Measurements from ENCODE around the gene SCRN1.

SCRN1 gene

GRCh38 chr7:29919790-29920189, 69.8 kb downstream of the SCRN1 start:
- H3K9ac ChIP-seq (ENCODE audit: low read length) = no peak overlapping the region
- H2BK5ac ChIP-seq (ENCODE audit: low read depth, low read length, poor library complexity, severe bottlenecking) = no peak overlapping the region
- H2AK5ac ChIP-seq (ENCODE audit: low read length, severe bottlenecking) = no peak overlapping the region
- no peak overlapping the region for H2BK12ac ChIP-seq (ENCODE audit: low read length in 2 of 2)
- H3K27ac ChIP-seq (ENCODE audit: low read length, poor library complexity, severe bottlenecking) = no peak overlapping the region
- no peak overlapping the region for H3K18ac ChIP-seq (ENCODE audit: low read depth in 1 of 2, low read length in 2 of 2)
- H2BK120ac ChIP-seq (ENCODE audit: low read depth, low read length) = no peak overlapping the region
- no peaks in the 10 kb centered on the region for H3K9me3 ChIP-seq (ENCODE audit: control insufficient read depth, low read length)
- no peak overlapping the region for H4K8ac ChIP-seq (ENCODE audit: low read length)
- no peak overlapping the region for H2AFZ ChIP-seq (ENCODE audit: low read depth, low read length)
- H3K14ac ChIP-seq (ENCODE audit: low read length in 2 of 2) = no peak overlapping the region
- H3K79me1 ChIP-seq (replicated peaks; ENCODE audit: low read length, poor library complexity, severe bottlenecking) = peaks cover 8% of the 10 kb centered on the region
- H3K23ac ChIP-seq (ENCODE audit: low read length in 2 of 2) = no peak overlapping the region
- H3K4ac ChIP-seq (ENCODE audit: low read depth in 1 of 2, low read length in 2 of 2) = no peak overlapping the region
- no peak overlapping the region for H4K91ac ChIP-seq (ENCODE audit: low read length)
- DNase-seq = no peak
- no peaks in the 10 kb centered on the region for H3K27me3 ChIP-seq (ENCODE audit: control insufficient read depth in 1 of 2, insufficient read depth in 1 of 2, low read length in 2 of 2)
- peaks cover 29 to 67% of the 10 kb centered on the region in 2 experiments for H3K36me3 ChIP-seq (ENCODE audit: control insufficient read depth in 1 of 2, insufficient read depth in 2 of 2, low read depth in 1 of 2, low read length in 2 of 2)
- H3K4me2 ChIP-seq (ENCODE audit: low read length, poor library complexity, severe bottlenecking) = no peak overlapping the region
- no peak overlapping the region for H3K4me3 ChIP-seq (ENCODE audit: insufficient read depth in 1 of 2, low read depth in 1 of 2, low read length in 2 of 2)
- 98% methylated on average over 3 of the region's 5 CpGs for WGBS
- no peak overlapping the region for H2BK15ac ChIP-seq (ENCODE audit: low read depth, poor library complexity, severe bottlenecking)
- H3K4me1 ChIP-seq (ENCODE audit: control insufficient read depth, insufficient read depth, low read depth, low read length) = peaks cover 20% of the 10 kb centered on the region

- Histone ChIP-seq H3K4me3 (ENCODE audit: insufficient read depth in 1 of 2, low read depth in 1 of 2, low read length in 2 of 2) (no peak overlapping the region), H3K27me3 (ENCODE audit: control insufficient read depth in 1 of 2, insufficient read depth in 1 of 2, low read length in 2 of 2) (no peaks in the 10 kb centered on the region), H3K4me1 (ENCODE audit: control insufficient read depth, insufficient read depth, low read depth, low read length) (peaks cover 14% of the 10 kb centered on the region), H4K8ac (ENCODE audit: low read length) (no peak overlapping the region), H2BK15ac (ENCODE audit: low read depth, poor library complexity, severe bottlenecking) (no peak overlapping the region), H3K4ac (ENCODE audit: low read depth in 1 of 2, low read length in 2 of 2) (no peak overlapping the region), H3K18ac (ENCODE audit: low read depth in 1 of 2, low read length in 2 of 2) (no peak overlapping the region), H3K36me3 (ENCODE audit: control insufficient read depth in 1 of 2, insufficient read depth in 2 of 2, low read depth in 1 of 2, low read length in 2 of 2) (peaks cover 20 to 57% of the 10 kb centered on the region in 2 experiments), H2AK5ac (ENCODE audit: low read length, severe bottlenecking) (no peak overlapping the region), H2BK12ac (ENCODE audit: low read length in 2 of 2) (no peak overlapping the region), H4K91ac (ENCODE audit: low read length) (no peak overlapping the region), H3K14ac (ENCODE audit: low read length in 2 of 2) (no peak overlapping the region), H3K27ac (ENCODE audit: low read length, poor library complexity, severe bottlenecking) (no peak overlapping the region), H3K9me3 (ENCODE audit: control insufficient read depth, low read length) (no peaks in the 10 kb centered on the region), H2BK5ac (ENCODE audit: low read depth, low read length, poor library complexity, severe bottlenecking) (no peak overlapping the region), H3K4me2 (ENCODE audit: low read length, poor library complexity, severe bottlenecking) (no peak overlapping the region), H3K9ac (ENCODE audit: low read length) (no peak overlapping the region), H3K23ac (ENCODE audit: low read length in 2 of 2) (no peak overlapping the region), H2AFZ (ENCODE audit: low read depth, low read length) (no peak overlapping the region), H3K79me1 (replicated peaks; ENCODE audit: low read length, poor library complexity, severe bottlenecking) (peaks cover 8% of the 10 kb centered on the region), H2BK120ac (ENCODE audit: low read depth, low read length) (no peak overlapping the region)
- 97% methylated on average over 4 of the region's 4 CpGs for WGBS
- no peak for DNase-seq
These were observed 70.8 kb downstream of the SCRN1 start for GRCh38 chr7:29918850-29919249.

GRCh38 chr7:29917641-29918040, 72.0 kb downstream of the SCRN1 start:
- WGBS = 97% methylated on average over 4 of the region's 4 CpGs
- Histone ChIP-seq H3K4me3 (ENCODE audit: insufficient read depth in 1 of 2, low read depth in 1 of 2, low read length in 2 of 2) (no peak overlapping the region), H3K23ac (ENCODE audit: low read length in 2 of 2) (no peak overlapping the region), H3K4me1 (ENCODE audit: control insufficient read depth, insufficient read depth, low read depth, low read length) (peaks cover 13% of the 10 kb centered on the region), H2BK5ac (ENCODE audit: low read depth, low read length, poor library complexity, severe bottlenecking) (no peak overlapping the region), H3K36me3 (ENCODE audit: control insufficient read depth in 1 of 2, insufficient read depth in 2 of 2, low read depth in 1 of 2, low read length in 2 of 2) (peaks cover 13 to 45% of the 10 kb centered on the region in 2 experiments), H2BK12ac (ENCODE audit: low read length in 2 of 2) (no peak overlapping the region), H3K27me3 (ENCODE audit: control insufficient read depth in 1 of 2, insufficient read depth in 1 of 2, low read length in 2 of 2) (no peaks in the 10 kb centered on the region), H3K27ac (ENCODE audit: low read length, poor library complexity, severe bottlenecking) (no peak overlapping the region), H3K4me2 (ENCODE audit: low read length, poor library complexity, severe bottlenecking) (no peak overlapping the region), H3K9me3 (ENCODE audit: control insufficient read depth, low read length) (no peaks in the 10 kb centered on the region), H4K91ac (ENCODE audit: low read length) (no peak overlapping the region), H2AFZ (ENCODE audit: low read depth, low read length) (no peak overlapping the region), H2BK120ac (ENCODE audit: low read depth, low read length) (no peak overlapping the region), H3K14ac (ENCODE audit: low read length in 2 of 2) (no peak overlapping the region), H3K79me1 (replicated peaks; ENCODE audit: low read length, poor library complexity, severe bottlenecking) (peaks cover 6% of the 10 kb centered on the region), H2BK15ac (ENCODE audit: low read depth, poor library complexity, severe bottlenecking) (no peak overlapping the region), H3K4ac (ENCODE audit: low read depth in 1 of 2, low read length in 2 of 2) (no peak overlapping the region), H2AK5ac (ENCODE audit: low read length, severe bottlenecking) (no peak overlapping the region), H3K18ac (ENCODE audit: low read depth in 1 of 2, low read length in 2 of 2) (no peak overlapping the region), H3K9ac (ENCODE audit: low read length) (no peak overlapping the region), H4K8ac (ENCODE audit: low read length) (no peak overlapping the region)
- DNase-seq = no peak

- Histone ChIP-seq H3K14ac (ENCODE audit: low read length in 2 of 2) (no peak overlapping the region), H2AFZ (ENCODE audit: low read depth, low read length) (peak overlapping the region; percentile 5), H3K4me3 (ENCODE audit: insufficient read depth in 1 of 2, low read depth in 1 of 2, low read length in 2 of 2) (no peak overlapping the region), H4K8ac (ENCODE audit: low read length) (no peak overlapping the region), H2BK12ac (ENCODE audit: low read length in 2 of 2) (no peak overlapping the region), H2BK120ac (ENCODE audit: low read depth, low read length) (no peak overlapping the region), H3K18ac (ENCODE audit: low read depth in 1 of 2, low read length in 2 of 2) (no peak overlapping the region), H3K4me1 (ENCODE audit: control insufficient read depth, insufficient read depth, low read depth, low read length) (peaks cover 10% of the 10 kb centered on the region), H4K91ac (ENCODE audit: low read length) (no peak overlapping the region), H3K4me2 (ENCODE audit: low read length, poor library complexity, severe bottlenecking) (no peak overlapping the region), H3K9ac (ENCODE audit: low read length) (peak overlapping the region; percentile 24), H3K36me3 (ENCODE audit: control insufficient read depth in 1 of 2, insufficient read depth in 2 of 2, low read depth in 1 of 2, low read length in 2 of 2) (peaks cover 9 to 29% of the 10 kb centered on the region in 2 experiments), H3K27ac (ENCODE audit: low read length, poor library complexity, severe bottlenecking) (peak overlapping the region; percentile 22), H2BK15ac (ENCODE audit: low read depth, poor library complexity, severe bottlenecking) (no peak overlapping the region), H3K23ac (ENCODE audit: low read length in 2 of 2) (no peak overlapping the region), H3K27me3 (ENCODE audit: control insufficient read depth in 1 of 2, insufficient read depth in 1 of 2, low read length in 2 of 2) (no peaks in the 10 kb centered on the region), H2BK5ac (ENCODE audit: low read depth, low read length, poor library complexity, severe bottlenecking) (no peak overlapping the region), H2AK5ac (ENCODE audit: low read length, severe bottlenecking) (peak overlapping the region; percentile 44), H3K4ac (ENCODE audit: low read depth in 1 of 2, low read length in 2 of 2) (no peak overlapping the region), H3K9me3 (ENCODE audit: control insufficient read depth, low read length) (no peaks in the 10 kb centered on the region), H3K79me1 (replicated peaks; ENCODE audit: low read length, poor library complexity, severe bottlenecking) (peaks cover 5% of the 10 kb centered on the region)
- 86% methylated on average over 6 of the region's 7 CpGs for WGBS
- no peak for DNase-seq
These were observed 74.0 kb downstream of the SCRN1 start for GRCh38 chr7:29915481-29916215.
